Measurements from ENCODE around the gene ARAP3.
A peak's percentile ranks its signal among the peaks of the same experiment; 100 is the strongest.

The ARAP3 gene

GRCh38 chr5:141697586-141697985, 15.6 kb upstream of the ARAP3 start:
- DNase-seq (ENCODE audit: low read depth, low spot score): no peak

DNA sequence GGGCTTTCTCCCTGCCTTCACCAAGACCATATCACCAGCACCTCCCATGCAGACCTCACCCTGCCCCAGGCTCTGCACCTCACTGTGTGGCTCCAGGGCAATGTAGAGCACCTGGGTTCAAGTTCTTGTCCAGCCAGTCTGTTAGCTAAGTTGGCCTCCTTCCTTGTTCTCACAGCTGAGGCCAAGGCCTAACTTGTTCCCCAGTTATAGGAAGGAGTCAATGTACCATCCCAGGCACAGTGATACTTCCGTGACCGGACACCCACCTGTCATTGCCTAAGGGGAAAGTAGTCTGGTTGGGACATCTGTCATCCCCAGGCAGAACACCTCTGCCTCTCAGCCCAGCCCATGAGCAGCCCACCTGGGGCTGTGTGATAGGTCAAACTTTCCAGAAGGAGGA, 14.4 kb upstream of the ARAP3 start:
- no peak for DNase-seq (ENCODE audit: low read depth, low spot score)

DNA sequence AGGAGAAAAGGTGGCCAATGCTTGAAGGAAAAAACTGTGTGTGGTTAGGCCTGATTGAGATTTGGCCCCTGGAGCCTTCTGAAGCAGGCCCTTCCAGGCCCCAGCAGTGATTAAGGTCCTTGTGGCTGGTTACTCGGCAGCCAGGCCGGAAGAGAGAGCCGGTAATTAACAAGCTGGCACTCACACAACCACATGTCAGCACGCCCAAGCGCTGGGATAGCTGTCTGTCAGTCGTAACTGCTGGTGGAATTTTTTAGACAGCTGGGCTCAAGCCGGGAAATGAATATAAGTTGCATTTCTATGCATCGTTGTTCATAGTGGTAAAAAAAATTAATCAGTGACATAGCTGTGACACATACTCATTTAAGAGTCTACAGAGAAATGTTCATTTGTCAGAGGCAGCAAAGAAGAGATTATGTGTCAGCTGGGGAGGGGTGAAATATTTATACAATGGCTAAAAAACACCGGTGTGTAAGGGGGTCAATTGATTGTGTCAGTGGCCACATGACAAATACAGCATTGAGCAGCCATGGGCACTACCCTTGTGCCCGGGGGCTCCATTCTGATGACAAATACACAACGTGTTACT, 13.7 kb upstream of the ARAP3 start:
- DNase-seq (ENCODE audit: low read depth, low spot score): peak; percentile 66

GRCh38 chr5:141694479-141694878, 12.4 kb upstream of the ARAP3 start:
- no peak for DNase-seq (ENCODE audit: low read depth, low spot score)

DNA sequence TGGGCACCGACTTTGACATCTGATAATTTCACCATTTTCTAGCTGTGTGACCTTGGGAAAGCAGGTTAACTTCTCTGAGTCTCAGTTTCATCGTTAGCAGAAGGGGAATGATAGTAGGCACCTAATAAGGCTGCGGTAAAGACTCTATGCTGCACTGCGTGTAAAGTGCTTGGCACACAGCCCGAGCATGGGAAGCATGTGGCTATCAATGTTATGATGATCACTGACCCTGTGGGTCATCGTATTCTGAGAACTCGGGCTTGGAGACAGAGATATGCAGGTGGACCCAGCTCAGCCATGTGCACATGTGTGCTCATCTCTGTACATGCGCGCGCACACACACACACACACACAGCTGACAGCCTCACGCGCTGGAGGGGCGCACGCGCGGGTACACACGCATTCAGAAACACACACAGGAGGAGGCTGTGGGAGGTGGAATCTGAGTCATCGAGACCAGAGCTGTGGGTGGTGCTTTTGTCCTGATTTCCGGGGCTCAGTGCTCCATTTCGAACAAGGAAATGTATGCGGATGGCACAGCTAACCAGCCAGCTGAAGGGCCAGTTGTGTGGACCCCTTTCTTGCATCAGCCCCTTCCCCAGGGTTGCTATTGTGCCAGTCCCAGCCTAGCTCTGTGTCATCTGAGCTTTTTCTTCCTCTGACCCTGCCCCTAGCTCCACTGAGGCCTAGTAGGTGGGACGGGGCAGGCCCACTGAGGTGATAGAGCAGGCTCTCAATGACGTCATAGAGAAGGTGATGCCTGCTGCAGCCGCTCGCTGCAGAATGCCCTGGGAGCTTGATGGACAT, 11.1 kb upstream of the ARAP3 start:
- DNase-seq (ENCODE audit: low read depth, low spot score): peak; percentile 72

GRCh38 chr5:141692533-141692888, 10.5 kb upstream of the ARAP3 start:
- DNase-seq (ENCODE audit: low read depth, low spot score): no peak

- DNase-seq (ENCODE audit: low read depth, low spot score): peak; percentile 93
Measured at GRCh38 chr5:141691867-141692532, 10.0 kb upstream of the ARAP3 start.

DNA sequence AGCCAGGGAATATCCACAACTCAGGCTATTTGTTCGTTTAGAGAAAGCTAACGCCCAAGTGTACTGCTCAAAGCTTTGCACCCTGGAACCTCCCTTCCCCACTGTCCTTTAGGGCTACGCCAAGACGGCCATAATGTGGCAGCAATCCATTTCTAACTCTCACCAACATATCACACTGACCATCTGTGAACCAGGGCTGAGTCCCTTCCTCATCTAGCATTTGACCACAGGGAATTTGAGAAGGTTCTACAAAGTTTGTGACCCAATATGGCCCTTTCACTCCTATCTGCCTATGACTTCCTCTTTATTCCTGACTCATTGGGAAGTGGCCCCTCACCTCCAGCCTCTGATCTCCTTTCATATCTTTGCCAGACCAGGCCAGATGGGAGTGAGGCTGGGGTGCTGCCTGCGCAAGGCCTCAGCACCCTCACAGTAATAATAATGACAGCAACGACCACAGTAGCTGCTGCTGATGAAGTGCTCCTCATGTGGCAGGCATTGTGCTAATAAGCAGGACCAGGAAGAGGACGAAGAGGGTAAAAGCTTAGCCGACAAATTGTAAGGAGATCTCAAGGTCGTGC, 9.3 kb upstream of the ARAP3 start:
- no peak for DNase-seq (ENCODE audit: low read depth, low spot score)

GRCh38 chr5:141686648-141687416, 4.8 kb upstream of the ARAP3 start:
- no peak for DNase-seq (ENCODE audit: low read depth, low spot score)

GRCh38 chr5:141685591-141685990, 3.6 kb upstream of the ARAP3 start:
- no peak for DNase-seq (ENCODE audit: low read depth, low spot score)

DNA sequence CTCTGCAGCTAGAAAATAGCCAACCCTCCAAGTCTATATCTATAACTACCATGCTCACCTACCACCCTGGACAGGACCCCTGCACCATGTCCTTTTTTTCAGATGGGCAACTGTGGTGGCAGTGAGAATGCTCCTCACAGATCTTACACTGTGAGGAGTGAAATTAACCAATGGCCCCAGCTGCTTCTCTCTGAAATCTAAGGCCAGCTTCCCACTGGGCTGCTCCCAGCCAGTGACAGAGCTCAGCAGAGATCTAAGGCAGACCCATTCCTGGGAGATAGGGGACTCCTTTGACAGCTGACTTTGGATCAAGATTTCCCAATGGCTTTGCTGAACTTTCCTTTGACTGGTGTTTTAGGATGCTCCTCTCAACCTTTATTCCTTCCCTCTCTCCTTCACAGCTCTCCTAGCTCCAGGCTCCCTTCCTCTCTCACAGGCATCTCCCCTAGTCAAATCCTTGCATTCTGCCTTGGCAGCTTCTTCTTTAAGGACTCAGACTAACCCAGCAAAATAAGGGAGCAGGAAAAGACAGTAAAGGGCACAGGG, 1.6 kb upstream of the ARAP3 start:
- no peak for DNase-seq (ENCODE audit: low read depth, low spot score)

GRCh38 chr5:141681295-141681694, 735 bp downstream of the ARAP3 start:
- DNase-seq (ENCODE audit: low read depth, low spot score): no peak

DNA sequence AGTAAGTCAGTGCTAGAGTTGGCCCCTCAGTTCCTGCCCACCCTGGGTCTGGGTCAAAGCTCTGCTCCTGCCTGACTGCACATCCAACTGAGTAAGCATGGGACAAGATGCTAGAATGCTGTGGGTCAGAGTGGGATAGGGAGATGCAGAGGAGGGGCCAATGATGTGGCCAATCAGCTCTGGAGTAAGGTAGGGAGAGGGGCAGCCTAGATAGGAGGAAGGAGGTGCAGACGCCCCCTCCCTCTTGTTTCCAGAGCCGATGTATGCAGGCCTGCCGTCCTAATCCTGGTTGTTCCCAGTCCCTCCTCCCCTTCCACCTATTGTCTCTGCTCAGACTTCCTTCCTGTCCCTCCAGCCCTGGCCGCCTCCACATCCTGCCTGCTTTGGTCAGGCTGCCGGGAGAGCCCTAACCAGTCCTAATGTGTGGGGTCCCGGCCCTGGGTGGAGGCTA, 1.3 kb downstream of the ARAP3 start:
- peak; percentile 61 for DNase-seq (ENCODE audit: low read depth, low spot score)

DNA sequence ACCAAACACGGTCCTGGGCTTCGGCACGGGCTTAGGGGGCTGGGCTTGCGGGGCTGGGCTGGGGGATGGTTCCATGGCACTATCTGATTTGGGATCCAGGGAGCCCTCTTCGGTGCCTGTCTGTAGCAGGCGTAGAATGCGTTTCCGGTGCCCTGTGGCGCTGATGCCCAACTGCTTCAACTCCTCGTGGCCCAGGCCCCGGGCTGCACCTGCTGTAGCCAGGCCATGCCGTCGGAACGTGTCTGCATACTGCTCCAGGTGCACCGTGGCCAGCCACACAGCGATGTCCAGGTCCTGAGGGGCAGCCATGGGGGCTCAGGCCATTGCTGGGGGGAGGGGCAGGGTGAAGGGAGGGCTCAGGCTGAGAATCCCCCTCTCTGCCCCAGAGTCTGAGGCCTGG, 1.9 kb downstream of the ARAP3 start:
- DNase-seq (ENCODE audit: low read depth, low spot score): no peak

GRCh38 chr5:141677415-141677814, 4.6 kb downstream of the ARAP3 start:
- DNase-seq (ENCODE audit: low read depth, low spot score): no peak

GRCh38 chr5:141675672-141676071, 6.4 kb downstream of the ARAP3 start:
- DNase-seq (ENCODE audit: low read depth, low spot score): no peak

DNA sequence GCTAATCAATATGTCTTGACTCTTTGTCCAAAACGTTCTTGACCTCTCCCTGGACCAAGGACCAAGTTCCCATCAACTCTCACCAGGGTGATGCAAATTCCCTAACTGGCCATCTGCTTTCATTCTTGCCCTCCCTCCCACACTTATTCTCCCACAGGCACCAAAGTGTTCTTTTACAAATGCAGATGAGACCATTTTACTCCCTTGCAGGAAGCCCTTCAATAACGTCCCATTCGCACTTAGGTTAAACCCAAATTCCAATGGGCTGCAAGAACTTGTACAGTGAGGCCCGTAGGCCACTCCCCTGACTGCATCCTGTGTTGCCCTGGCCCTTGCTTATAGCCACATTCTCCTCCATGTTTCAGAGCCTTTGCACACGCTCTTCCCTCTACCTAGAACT, 7.3 kb downstream of the ARAP3 start:
- no peak for DNase-seq (ENCODE audit: low read depth, low spot score)

DNA sequence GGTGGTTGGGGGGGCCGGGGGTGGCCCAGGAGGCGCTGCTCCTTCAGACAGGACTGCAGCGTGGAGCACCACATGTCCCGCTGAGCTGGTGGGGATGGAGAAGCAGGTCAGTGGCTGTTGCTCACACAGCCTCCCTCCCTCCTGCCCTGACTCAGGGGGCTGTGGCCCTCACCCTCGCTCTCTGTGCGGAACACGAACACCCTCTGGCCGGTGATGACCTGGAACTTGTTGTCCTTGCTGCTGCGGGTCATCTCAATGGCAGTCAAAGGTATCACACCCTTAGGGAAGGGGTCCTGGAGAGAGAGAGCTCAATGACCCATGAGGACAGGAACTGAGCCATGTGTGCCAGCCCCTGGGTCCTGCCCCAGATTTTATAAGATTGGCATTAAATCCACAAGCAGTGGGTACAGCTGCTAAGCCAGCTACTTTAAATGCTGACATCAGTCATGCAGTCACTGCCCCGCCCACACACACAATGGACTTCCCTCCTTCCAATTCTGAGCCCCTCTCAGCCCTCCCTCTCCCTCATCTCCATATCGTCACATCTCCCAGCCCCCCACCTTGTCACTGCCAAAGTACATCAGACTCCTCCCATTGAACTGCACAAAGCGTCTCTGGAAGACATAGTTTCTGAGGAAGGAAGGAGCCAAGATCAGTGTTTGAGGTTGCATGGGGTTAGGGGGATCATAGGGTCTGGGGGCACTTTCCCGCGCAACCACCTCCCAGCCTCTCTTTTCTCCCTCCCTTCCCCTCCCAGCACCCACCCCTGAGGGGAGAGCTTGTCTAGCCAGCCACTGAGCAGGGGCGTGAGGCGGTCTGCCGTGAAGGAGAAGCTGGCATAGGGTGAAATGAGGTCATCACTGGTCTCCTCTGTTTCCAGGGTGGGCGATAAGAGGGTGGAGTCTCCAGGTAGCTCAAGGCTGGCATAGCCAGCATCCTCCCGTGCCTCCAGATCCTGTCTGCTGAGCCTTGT, 8.9 kb downstream of the ARAP3 start:
- DNase-seq (ENCODE audit: low read depth, low spot score): peak; percentile 78

DNA sequence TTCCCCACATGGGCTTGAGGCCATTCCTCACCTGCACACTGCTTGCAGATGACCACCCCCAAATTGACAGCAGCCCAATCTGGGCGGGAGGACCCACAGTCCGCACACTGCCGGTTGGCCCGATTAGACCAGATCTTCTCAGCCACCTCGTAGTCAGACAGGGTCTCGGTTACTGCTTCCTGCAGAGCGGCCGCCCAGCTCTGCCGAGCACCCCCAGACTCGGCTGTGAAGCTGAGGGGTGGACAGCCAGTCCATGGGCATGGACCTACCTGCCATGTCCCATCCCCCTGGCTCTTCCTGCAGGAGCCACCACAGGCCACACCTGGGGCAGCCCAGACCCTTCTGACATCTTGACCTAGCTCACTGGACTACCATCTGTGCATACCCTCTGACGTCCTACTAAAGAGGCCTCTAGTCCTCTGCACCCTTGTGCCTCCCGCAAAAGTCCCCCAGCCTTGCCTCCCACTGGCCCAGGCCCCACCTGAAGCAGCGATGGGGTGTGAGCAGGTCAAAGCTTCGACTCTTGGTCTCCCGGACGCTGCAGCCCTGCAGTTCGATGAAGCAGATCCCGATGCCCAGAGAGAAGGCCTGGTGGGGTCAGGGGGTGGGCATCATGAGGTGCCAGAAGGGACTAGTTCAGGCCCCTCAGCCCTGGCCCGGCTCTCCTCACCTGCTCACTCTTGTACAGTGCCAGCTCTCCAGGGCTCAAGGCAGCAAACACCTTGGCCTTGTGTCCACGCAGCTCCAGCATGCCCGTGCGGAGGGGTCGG, 9.8 kb downstream of the ARAP3 start:
- no peak for DNase-seq (ENCODE audit: low read depth, low spot score)

DNA sequence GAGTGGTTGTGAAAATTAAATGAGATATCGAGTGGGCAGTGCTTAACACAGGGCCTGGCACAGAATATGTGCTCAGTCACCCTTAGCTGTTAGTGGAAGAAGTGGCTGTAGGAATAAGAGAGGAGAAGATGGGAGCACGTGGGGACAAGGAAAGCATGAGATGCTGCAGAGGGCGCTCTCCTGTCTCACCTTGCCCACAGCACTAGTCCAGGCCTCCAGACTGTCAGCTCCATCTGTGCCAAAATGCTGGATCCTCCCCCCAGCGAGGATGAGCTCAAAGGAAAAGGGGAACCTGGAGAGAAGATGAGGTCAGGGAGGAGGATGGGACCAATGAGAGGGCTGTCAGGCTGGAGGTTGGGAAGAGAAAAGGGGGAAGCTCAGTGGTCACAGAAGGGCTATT, 12.5 kb downstream of the ARAP3 start:
- DNase-seq (ENCODE audit: low read depth, low spot score): no peak

Data from astrocyte of the hippocampus (primary cell).